BLaER1 (cell line): Measurements from ENCODE around the gene ADPRHL1.
A peak's percentile ranks its signal among the peaks of the same experiment; 100 is the strongest.

Experiments used
- H3K27ac ChIP-seq: shearing (Covaris generic); formaldehyde crosslinking; 2 replicates; pipeline ENCODE4 v1.8.1; 2022
- H3K27me3 ChIP-seq: shearing (Covaris generic); formaldehyde crosslinking; 2 replicates; pipeline ENCODE4 v1.8.1; 2022
- H3K36me3 ChIP-seq: shearing (Covaris generic); formaldehyde crosslinking; 2 replicates; pipeline ENCODE4 v1.8.1; 2022
- H3K4me1 ChIP-seq: shearing (Covaris generic); formaldehyde crosslinking; 2 replicates; pipeline ENCODE4 v1.8.1; 2022
- H3K4me2 ChIP-seq: shearing (Covaris generic); formaldehyde crosslinking; 2 replicates; pipeline ENCODE4 v1.8.1; 2022
- H3K4me3 ChIP-seq: shearing (Covaris generic); formaldehyde crosslinking; 2 replicates; pipeline ENCODE4 v1.8.1; 2022
- H3K9ac ChIP-seq: shearing (Covaris generic); formaldehyde crosslinking; 2 replicates; pipeline ENCODE4 v1.8.1; 2022
- H3K9me3 ChIP-seq: shearing (Covaris generic); formaldehyde crosslinking; 2 replicates; pipeline ENCODE4 v1.8.1; 2022
- H4K20me1 ChIP-seq: shearing (Covaris generic); formaldehyde crosslinking; 2 replicates; pipeline ENCODE4 v1.8.1; 2022
- Cebpa-rat ChIP-seq: shearing (Covaris generic); IDR thresholded peaks from 2 replicates; pipeline ENCODE4 v1.8.1; 2022

Gene ADPRHL1

DNA sequence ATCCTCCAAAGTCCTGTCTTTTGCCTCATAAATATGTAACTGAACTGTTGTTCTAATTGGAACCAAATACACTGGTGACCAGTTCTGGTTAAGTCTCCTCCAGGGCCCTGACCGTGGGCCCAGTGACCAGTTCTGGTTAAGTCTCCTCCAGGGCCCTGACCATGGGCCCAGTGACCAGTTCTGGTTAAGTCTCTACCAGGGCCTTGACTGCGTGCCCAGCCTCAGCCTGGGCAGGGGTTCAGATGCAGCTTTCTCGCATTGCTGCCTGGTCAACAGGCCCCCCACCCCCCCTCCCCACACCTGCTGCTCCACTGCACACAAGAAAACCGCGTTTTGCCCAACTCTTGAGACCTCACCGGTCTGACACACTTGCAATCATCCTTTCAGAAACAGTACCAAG is 85.5 kb downstream of the ADPRHL1 start:
- Histone ChIP-seq H3K36me3 (no peaks in the 10 kb centered on the region), H3K9me3 (no peaks in the 10 kb centered on the region), H3K27me3 (peaks cover 14% of the 10 kb centered on the region), H3K4me3 (no peak overlapping the region), H3K9ac (no peak overlapping the region), H3K27ac (no peak overlapping the region), H3K4me2 (no peak overlapping the region), H3K4me1 (peaks cover 25% of the 10 kb centered on the region), H4K20me1 (no peaks in the 10 kb centered on the region)
- no peak for TF ChIP-seq Cebpa-rat

GRCh38 chr13:113367020-113367560 is 86.2 kb downstream of the ADPRHL1 start:
- H3K27ac ChIP-seq = no peak overlapping the region
- TF ChIP-seq Cebpa-rat = no peak
- no peak overlapping the region for H3K4me2 ChIP-seq
- no peak overlapping the region for H3K9ac ChIP-seq
- H3K4me1 ChIP-seq = peaks cover 25% of the 10 kb centered on the region
- H3K36me3 ChIP-seq = no peaks in the 10 kb centered on the region
- no peaks in the 10 kb centered on the region for H4K20me1 ChIP-seq
- H3K4me3 ChIP-seq = no peak overlapping the region
- H3K9me3 ChIP-seq = no peaks in the 10 kb centered on the region
- H3K27me3 ChIP-seq = peaks cover 21% of the 10 kb centered on the region

DNA sequence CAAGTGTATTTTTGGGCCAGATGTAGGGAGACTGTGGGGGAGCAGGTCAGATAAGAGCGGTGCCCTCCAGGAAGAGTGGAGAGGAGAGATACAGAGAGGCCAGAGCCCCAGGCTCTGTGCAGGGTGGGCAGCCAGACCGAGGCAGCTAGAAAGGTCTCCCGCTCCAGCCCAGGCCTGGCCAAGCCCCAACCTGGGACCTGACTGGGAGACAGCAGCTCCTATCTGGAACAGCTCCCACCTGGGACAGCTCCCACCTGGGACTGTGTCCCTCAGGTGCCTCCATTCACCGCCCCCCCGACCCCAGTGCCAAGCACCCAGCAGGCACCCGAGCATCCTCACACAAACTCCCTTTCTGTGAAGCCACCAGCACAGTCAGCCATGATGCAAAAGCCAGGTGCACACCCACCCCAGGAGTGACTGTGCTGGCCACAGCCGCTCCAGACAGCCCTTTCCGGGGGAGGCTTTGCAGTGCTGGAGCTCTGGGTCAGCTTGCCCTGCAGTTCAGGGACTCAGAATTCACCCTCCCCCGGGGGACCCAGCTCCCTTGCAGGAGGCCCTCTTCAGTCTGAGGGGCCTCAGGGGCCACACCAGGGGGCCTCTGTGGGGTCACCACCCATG is 87.2 kb downstream of the ADPRHL1 start:
- Histone ChIP-seq H3K4me2 (no peak overlapping the region), H3K36me3 (no peaks in the 10 kb centered on the region), H3K4me3 (no peak overlapping the region), H4K20me1 (no peaks in the 10 kb centered on the region), H3K9me3 (no peaks in the 10 kb centered on the region), H3K9ac (no peak overlapping the region), H3K27me3 (peaks cover 31% of the 10 kb centered on the region), H3K4me1 (peaks cover 23% of the 10 kb centered on the region), H3K27ac (no peak overlapping the region)
- TF ChIP-seq Cebpa-rat = no peak

DNA sequence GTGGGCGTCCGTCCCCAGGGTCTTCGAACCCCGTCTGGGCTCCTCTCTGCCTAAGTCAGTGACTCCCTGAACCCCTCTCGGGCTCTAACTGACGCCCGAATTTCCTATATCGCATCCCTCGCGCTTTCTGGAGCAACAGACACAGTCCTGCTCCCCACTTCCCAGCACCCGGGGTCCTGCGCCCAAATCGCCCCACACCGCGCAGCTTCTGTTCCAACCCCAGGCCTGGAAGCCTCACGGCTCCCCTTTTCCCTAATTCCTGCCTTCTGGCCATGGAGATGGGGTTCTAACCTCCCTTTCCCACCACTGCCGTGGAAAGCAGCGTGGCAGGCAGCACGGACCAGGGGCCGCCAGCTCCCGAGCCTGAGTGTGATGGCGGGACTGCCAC is 87.7 kb downstream of the ADPRHL1 start:
- Histone ChIP-seq H3K4me2 (no peak overlapping the region), H3K27ac (no peak overlapping the region), H3K4me3 (no peak overlapping the region), H3K9ac (no peak overlapping the region), H3K4me1 (peaks cover 18% of the 10 kb centered on the region; the same call in 1 of the 2 replicates), H3K9me3 (no peaks in the 10 kb centered on the region), H4K20me1 (no peaks in the 10 kb centered on the region), H3K27me3 (peaks cover 36% of the 10 kb centered on the region), H3K36me3 (no peaks in the 10 kb centered on the region)
- no peak for TF ChIP-seq Cebpa-rat

- H3K36me3 ChIP-seq = no peaks in the 10 kb centered on the region
- peaks cover 17% of the 10 kb centered on the region; the same call in 1 of the 2 replicates for H3K4me1 ChIP-seq
- no peaks in the 10 kb centered on the region for H4K20me1 ChIP-seq
- no peaks in the 10 kb centered on the region for H3K9me3 ChIP-seq
- peaks cover 41% of the 10 kb centered on the region for H3K27me3 ChIP-seq
- peak overlapping the region; percentile 54 for H3K4me3 ChIP-seq
- no peak for TF ChIP-seq Cebpa-rat
- peak overlapping the region; percentile 67 for H3K4me2 ChIP-seq
- H3K27ac ChIP-seq = peak overlapping the region; percentile 18; the same call in 1 of the 2 replicates
- H3K9ac ChIP-seq = 0 out of 2 replicates have a peak overlapping the region, but pooled peaks have one; percentile 15
Observed at GRCh38 chr13:113364901-113365582, 88.2 kb downstream of the ADPRHL1 start.

DNA sequence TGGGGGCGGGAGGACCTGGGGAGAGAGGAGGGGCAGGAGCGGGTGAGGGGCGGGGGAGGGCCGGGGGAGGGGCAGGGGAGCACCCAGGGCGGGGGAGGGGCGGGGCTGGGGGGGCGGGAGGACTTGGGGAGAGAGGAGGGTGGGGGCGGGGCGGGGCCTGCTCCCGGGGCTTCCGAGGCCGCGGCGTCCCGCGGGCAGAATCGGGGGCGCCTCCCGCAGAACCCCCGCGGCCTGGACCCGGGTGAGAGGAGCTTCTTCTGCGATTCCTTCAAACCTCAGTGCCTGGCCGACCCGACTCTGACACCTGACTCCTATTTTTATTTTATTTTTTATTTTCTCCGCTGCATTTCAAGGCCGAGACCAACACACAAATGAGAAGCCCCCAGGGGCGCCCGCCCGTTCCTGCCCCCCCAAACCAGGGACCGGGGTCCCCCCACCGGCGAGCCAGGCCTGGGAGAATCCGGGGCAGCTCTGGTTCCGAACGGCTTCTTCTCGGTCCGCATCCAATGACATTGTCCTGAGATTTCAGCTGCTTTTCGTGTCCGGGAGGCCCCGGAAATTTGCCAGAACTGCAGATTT is 88.9 kb downstream of the ADPRHL1 start:
- Histone ChIP-seq H3K9me3 (no peaks in the 10 kb centered on the region), H3K9ac (0 out of 2 replicates have a peak overlapping the region, but pooled peaks have one; percentile 15), H4K20me1 (no peaks in the 10 kb centered on the region), H3K4me2 (peak overlapping the region; percentile 67), H3K27ac (peak overlapping the region; percentile 18; the same call in 1 of the 2 replicates), H3K36me3 (no peaks in the 10 kb centered on the region), H3K4me3 (peak overlapping the region; percentile 54), H3K27me3 (peaks cover 48% of the 10 kb centered on the region), H3K4me1 (peaks cover 17% of the 10 kb centered on the region; the same call in 1 of the 2 replicates)
- no peak for TF ChIP-seq Cebpa-rat

DNA sequence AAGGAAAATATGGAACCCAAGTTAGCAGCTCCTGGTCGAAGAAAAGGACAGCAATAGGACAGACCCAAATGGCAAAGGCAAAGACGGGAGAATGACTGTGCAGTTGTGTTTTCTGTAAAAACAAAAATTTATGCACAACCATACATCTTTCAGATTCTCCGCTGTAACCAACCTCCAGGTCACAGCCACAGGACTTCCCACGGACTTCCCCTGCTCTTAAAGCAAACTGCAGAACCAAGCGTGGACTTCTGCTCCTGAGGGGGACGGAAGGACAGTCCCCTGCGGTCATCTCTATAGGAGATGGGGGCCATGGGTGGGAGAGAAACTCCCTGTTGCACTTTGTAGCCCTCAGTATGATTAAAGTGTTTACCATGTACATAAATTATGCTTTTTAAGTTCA is 91.9 kb downstream of the ADPRHL1 start:
- Histone ChIP-seq H3K4me3 (no peak overlapping the region), H3K27ac (no peak overlapping the region), H3K36me3 (no peaks in the 10 kb centered on the region), H3K4me2 (no peak overlapping the region), H3K9me3 (no peaks in the 10 kb centered on the region), H3K27me3 (peaks cover 52% of the 10 kb centered on the region), H4K20me1 (no peaks in the 10 kb centered on the region), H3K9ac (no peak overlapping the region), H3K4me1 (peaks cover 17% of the 10 kb centered on the region; the same call in 1 of the 2 replicates)
- no peak for TF ChIP-seq Cebpa-rat

GRCh38 chr13:113360446-113360845 is 92.8 kb downstream of the ADPRHL1 start:
- Histone ChIP-seq H3K4me3 (no peak overlapping the region), H4K20me1 (no peaks in the 10 kb centered on the region), H3K27ac (no peak overlapping the region), H3K4me2 (no peak overlapping the region), H3K9me3 (no peaks in the 10 kb centered on the region), H3K9ac (no peak overlapping the region), H3K36me3 (no peaks in the 10 kb centered on the region), H3K4me1 (peaks cover 17% of the 10 kb centered on the region; the same call in 1 of the 2 replicates), H3K27me3 (peaks cover 52% of the 10 kb centered on the region)
- no peak for TF ChIP-seq Cebpa-rat

- H4K20me1 ChIP-seq = no peaks in the 10 kb centered on the region
- no peak overlapping the region for H3K9ac ChIP-seq
- H3K27me3 ChIP-seq = peaks cover 51% of the 10 kb centered on the region
- H3K27ac ChIP-seq = no peak overlapping the region
- H3K4me3 ChIP-seq = no peak overlapping the region
- H3K4me1 ChIP-seq = peaks cover 11% of the 10 kb centered on the region; the same call in 1 of the 2 replicates
- no peak for TF ChIP-seq Cebpa-rat
- H3K9me3 ChIP-seq = no peaks in the 10 kb centered on the region
- no peak overlapping the region for H3K4me2 ChIP-seq
- no peaks in the 10 kb centered on the region for H3K36me3 ChIP-seq
Observed at GRCh38 chr13:113359571-113359970, 93.7 kb downstream of the ADPRHL1 start.
